Endodermal cell (in vitro differentiated cells): ENCODE data around the gene PRDM13. TPM values are rescaled to one million over a fixed set of nuclear protein-coding genes. Genes with fewer than 3 reads are reported as not detected.

Experiments
- DNase-seq: peaks from one replicate; pipeline ENCODE4 v3.0.0-alpha.2; 2017
- H3K27ac ChIP-seq: 2 replicates; pipeline ENCODE4 v1.5.1; 2013; ENCODE audit warnings: mild to moderate bottlenecking, low read depth, low read length, moderate library complexity
- H3K27me3 ChIP-seq: 2 replicates; pipeline ENCODE4 v1.6.1; 2013; ENCODE audit warnings: mild to moderate bottlenecking, low read length, moderate library complexity; ENCODE audit not compliant: insufficient read depth, control insufficient read depth, poor library complexity, severe bottlenecking
- H3K36me3 ChIP-seq: 2 replicates; pipeline ENCODE4 v1.7.0; 2013; ENCODE audit warnings: mild to moderate bottlenecking, low read length, moderate library complexity; ENCODE audit not compliant: control insufficient read depth, insufficient read depth
- H3K4me1 ChIP-seq: one replicate; pipeline ENCODE4 v1.7.0; 2013; ENCODE audit warnings: low read length; ENCODE audit not compliant: control insufficient read depth, insufficient read depth
- H3K4me3 ChIP-seq: 2 replicates; pipeline ENCODE4 v1.5.1; 2013; ENCODE audit warnings: mild to moderate bottlenecking, low read length, moderate library complexity
- H3K9ac ChIP-seq: 2 replicates; pipeline ENCODE4 v1.6.1; 2013; ENCODE audit warnings: mild to moderate bottlenecking, low read length, moderate library complexity; ENCODE audit not compliant: poor library complexity, severe bottlenecking; ENCODE audit errors: extremely low read depth
- H3K9me3 ChIP-seq: 2 replicates; pipeline ENCODE4 v1.6.1; 2013; ENCODE audit warnings: mild to moderate bottlenecking, low read length, moderate library complexity; ENCODE audit not compliant: control insufficient read depth
- H3K27ac Mint-ChIP-seq: 2 replicates; pipeline ENCODE4 v1.8.0; 2020; ENCODE audit warnings: mixed read lengths
- H3K27me3 Mint-ChIP-seq: 2 replicates; pipeline ENCODE4 v1.8.0; 2021; ENCODE audit warnings: mild to moderate bottlenecking, mixed read lengths; ENCODE audit not compliant: insufficient read depth
- H3K36me3 Mint-ChIP-seq: 2 replicates; pipeline ENCODE4 v1.8.0; 2020; ENCODE audit warnings: low read depth, mixed read lengths
- H3K4me1 Mint-ChIP-seq: 2 replicates; pipeline ENCODE4 v1.8.0; 2020; ENCODE audit warnings: mixed read lengths
- H3K4me3 Mint-ChIP-seq: 2 replicates; pipeline ENCODE4 v1.8.0; 2020; ENCODE audit warnings: mild to moderate bottlenecking, moderate library complexity, mixed read lengths
- H3K9me3 Mint-ChIP-seq: 2 replicates; pipeline ENCODE4 v1.8.0; 2020; ENCODE audit warnings: mild to moderate bottlenecking, mixed read lengths
- WGBS, 2 experiments: methylation state at CpG; one replicate each; pipeline versions ENCODE4 v1.1.5 to v1.1.7; 2013; ENCODE audit warnings: missing lambda C conversion rate in 2 of 2, mixed read lengths in 1 of 2; ENCODE audit not compliant: insufficient coverage in 1 of 2, insufficient read length in 1 of 2; 5-methylcytosine and 5-hydroxymethylcytosine counted together
- total RNA-seq, 2 donors: library from RNA; stranded (reverse); fragmentation: NEBNext Ultra II Directional in 1 of 2; extraction: Animal tissue kit (Norgen Biotek cat#: 25700) in 1 of 2; gene quantifications; 2 replicates in 1 of 2; 3 replicates in 1 of 2; pipeline ENCODE4 v1.2.1, GENCODE V29; 2021
- TF ChIP-seq, protein P1 (sequence below): fragments of 200-600 bp; sonication (generic); conservative IDR thresholded peaks from 2 replicates; pipeline ENCODE4 v1.5.0; 2021; ENCODE audit warnings: antibody characterized with exemption, mild to moderate bottlenecking

The PRDM13 gene
- total RNA-seq, 2 donors from 2014 or later, result 0.09 TPM; not detected in 1

- H3K9ac ChIP-seq, result no peak overlapping the region
- peak; percentile 60 for DNase-seq
- H3K4me1 ChIP-seq, result peaks cover 11% of the 10 kb centered on the region
- Mint-ChIP-seq H3K4me3 (no peak overlapping the region), H3K4me1 (peaks cover 22% of the 10 kb centered on the region), H3K27ac (no peak overlapping the region), H3K9me3 (no peaks in the 10 kb centered on the region), H3K27me3 (peaks cover 100% of the 10 kb centered on the region), H3K36me3 (no peaks in the 10 kb centered on the region)
- H3K4me3 ChIP-seq, result no peak overlapping the region
- H3K9me3 ChIP-seq, result no peaks in the 10 kb centered on the region
- H3K27me3 ChIP-seq, result peaks cover 100% of the 10 kb centered on the region
- H3K36me3 ChIP-seq, result no peaks in the 10 kb centered on the region
- 4 to 5% methylated on average over 5 to 28 of the region's 29 CpGs for WGBS, 2 experiments
- no peak overlapping the region for H3K27ac ChIP-seq
- TF ChIP-seq, protein P1, sequence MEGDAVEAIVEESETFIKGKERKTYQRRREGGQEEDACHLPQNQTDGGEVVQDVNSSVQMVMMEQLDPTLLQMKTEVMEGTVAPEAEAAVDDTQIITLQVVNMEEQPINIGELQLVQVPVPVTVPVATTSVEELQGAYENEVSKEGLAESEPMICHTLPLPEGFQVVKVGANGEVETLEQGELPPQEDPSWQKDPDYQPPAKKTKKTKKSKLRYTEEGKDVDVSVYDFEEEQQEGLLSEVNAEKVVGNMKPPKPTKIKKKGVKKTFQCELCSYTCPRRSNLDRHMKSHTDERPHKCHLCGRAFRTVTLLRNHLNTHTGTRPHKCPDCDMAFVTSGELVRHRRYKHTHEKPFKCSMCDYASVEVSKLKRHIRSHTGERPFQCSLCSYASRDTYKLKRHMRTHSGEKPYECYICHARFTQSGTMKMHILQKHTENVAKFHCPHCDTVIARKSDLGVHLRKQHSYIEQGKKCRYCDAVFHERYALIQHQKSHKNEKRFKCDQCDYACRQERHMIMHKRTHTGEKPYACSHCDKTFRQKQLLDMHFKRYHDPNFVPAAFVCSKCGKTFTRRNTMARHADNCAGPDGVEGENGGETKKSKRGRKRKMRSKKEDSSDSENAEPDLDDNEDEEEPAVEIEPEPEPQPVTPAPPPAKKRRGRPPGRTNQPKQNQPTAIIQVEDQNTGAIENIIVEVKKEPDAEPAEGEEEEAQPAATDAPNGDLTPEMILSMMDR, result no peak
Measured at GRCh38 chr6:99608059-99608885, 1.6 kb downstream of the PRDM13 start.

DNA sequence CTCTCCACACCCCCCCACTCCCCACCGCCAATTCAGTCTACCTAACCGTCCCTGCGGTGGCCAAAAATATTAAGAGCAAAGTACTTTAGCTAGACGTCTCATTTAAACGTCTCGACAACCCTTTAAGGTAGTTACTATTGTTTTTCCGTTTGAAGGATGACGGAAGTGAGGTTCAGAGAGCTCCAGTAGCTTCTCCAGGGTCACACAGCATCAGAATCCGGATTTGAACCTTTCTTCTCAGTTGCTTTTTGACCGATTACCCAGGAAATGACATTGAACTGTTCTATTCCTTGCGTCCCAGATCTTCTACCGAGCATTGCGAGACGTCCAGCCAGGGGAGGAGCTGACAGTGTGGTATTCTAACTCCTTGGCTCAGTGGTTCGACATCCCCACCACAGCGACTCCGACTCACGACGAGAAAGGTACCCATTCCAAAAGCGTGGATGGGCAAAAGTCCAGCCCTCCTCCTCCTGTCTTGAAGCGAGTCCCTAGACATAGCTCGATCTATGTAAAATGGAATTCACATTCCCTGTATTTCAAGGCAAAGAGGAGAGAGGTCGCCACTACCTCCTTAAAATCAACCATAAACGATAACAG, 2.4 kb downstream of the PRDM13 start:
- peaks cover 100% of the 10 kb centered on the region for H3K27me3 ChIP-seq
- H3K9me3 ChIP-seq, result no peaks in the 10 kb centered on the region
- no peaks in the 10 kb centered on the region for H3K36me3 ChIP-seq
- Mint-ChIP-seq H3K27ac (no peak overlapping the region), H3K9me3 (no peaks in the 10 kb centered on the region), H3K4me3 (no peak overlapping the region), H3K4me1 (peaks cover 21% of the 10 kb centered on the region), H3K36me3 (no peaks in the 10 kb centered on the region), H3K27me3 (peaks cover 97% of the 10 kb centered on the region)
- H3K9ac ChIP-seq, result no peak overlapping the region
- no peak overlapping the region for H3K4me3 ChIP-seq
- peak; percentile 48 for DNase-seq
- peaks cover 5% of the 10 kb centered on the region for H3K4me1 ChIP-seq
- 10 to 16% methylated on average over 12 to 24 of the region's 24 CpGs for WGBS, 2 experiments
- TF ChIP-seq, protein P1, result no peak
- no peak overlapping the region for H3K27ac ChIP-seq

- no peak overlapping the region for H3K4me3 ChIP-seq
- no peaks in the 10 kb centered on the region for H3K9me3 ChIP-seq
- H3K27me3 ChIP-seq, result peaks cover 100% of the 10 kb centered on the region
- 54 to 70% methylated on average over 1 to 2 of the region's 2 CpGs for WGBS, 2 experiments
- DNase-seq, result no peak
- H3K4me1 Mint-ChIP-seq, result peaks cover 20% of the 10 kb centered on the region
- no peak overlapping the region for H3K27ac Mint-ChIP-seq
- H3K9me3 Mint-ChIP-seq, result no peaks in the 10 kb centered on the region
- H3K9ac ChIP-seq, result no peak overlapping the region
- TF ChIP-seq, protein P1, result no peak
- H3K36me3 ChIP-seq, result no peaks in the 10 kb centered on the region
- no peak overlapping the region for H3K27ac ChIP-seq
- peaks cover 97% of the 10 kb centered on the region for H3K27me3 Mint-ChIP-seq
- no peak overlapping the region for H3K4me3 Mint-ChIP-seq
- no peaks in the 10 kb centered on the region for H3K36me3 Mint-ChIP-seq
- H3K4me1 ChIP-seq, result no peaks in the 10 kb centered on the region
Measured at GRCh38 chr6:99609905-99610489, 3.4 kb downstream of the PRDM13 start.
